Measurements from ENCODE around the gene S100P. TPM values are rescaled to one million over a fixed set of nuclear protein-coding genes. Genes with fewer than 3 reads are reported as not detected.
A peak's percentile ranks its signal among the peaks of the same experiment; 100 is the strongest.

The S100P gene
- total RNA-seq, 1 donor from 2014 or later: 3.6 TPM

DNA sequence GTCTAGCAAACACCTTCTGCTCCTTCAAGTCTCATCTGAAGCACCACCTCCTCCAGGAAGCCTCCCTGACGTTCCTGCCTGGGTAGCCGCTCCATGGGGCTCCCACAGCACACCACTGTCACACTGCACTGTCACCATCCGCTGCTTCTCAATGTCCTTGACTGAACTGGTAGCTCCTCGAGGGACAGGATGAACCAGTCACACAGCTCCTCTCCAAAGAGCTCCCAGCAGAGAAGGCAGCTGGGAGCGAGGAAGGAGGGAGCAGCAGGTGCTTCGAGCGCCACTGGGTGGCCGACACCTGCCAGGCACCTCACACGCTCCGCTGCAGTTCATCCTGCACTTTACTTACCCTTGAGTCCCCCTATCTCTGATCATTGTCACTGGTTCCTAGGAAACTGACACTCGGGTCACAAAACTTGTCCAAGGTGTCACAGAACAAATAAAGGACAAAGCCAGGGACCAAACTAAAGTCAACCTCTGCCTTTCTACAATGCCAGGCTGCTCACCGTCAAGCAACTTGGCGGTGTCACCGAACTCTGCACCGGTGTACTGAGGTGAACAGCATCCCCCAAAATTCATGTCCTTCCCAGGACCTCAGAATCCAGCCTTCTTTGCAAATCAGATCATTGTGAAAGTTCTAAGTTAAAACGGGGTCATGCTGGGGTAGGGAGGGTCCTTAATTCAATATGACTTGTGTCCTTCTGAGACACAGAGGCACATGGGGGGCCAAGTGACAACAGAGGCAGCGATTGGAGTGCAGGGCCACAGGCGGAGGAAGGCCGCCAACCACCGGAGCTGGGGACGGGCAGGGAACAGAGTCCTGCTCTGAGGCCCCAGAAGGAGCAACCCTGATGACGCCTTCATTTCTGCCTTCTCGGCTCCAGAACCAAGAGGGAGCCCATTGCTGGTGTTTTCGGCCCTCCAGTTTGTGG lies 5.5 kb upstream of the S100P start:
- Histone ChIP-seq H3K27me3 (no peaks in the 10 kb centered on the region), H3K27ac (peak overlapping the region; percentile 80), H3K4me3 (no peak overlapping the region), H3K4me1 (peaks cover 18% of the 10 kb centered on the region), H3K36me3 (no peaks in the 10 kb centered on the region), H3K9me3 (no peaks in the 10 kb centered on the region)
- intact Hi-C loops (cut with DNase I): no loop called here
- no peak for DNase-seq
- ATAC-seq: no peak
- no peak for TF ChIP-seq CTCF (IDR thresholded peaks at IDR 0.05)

DNA sequence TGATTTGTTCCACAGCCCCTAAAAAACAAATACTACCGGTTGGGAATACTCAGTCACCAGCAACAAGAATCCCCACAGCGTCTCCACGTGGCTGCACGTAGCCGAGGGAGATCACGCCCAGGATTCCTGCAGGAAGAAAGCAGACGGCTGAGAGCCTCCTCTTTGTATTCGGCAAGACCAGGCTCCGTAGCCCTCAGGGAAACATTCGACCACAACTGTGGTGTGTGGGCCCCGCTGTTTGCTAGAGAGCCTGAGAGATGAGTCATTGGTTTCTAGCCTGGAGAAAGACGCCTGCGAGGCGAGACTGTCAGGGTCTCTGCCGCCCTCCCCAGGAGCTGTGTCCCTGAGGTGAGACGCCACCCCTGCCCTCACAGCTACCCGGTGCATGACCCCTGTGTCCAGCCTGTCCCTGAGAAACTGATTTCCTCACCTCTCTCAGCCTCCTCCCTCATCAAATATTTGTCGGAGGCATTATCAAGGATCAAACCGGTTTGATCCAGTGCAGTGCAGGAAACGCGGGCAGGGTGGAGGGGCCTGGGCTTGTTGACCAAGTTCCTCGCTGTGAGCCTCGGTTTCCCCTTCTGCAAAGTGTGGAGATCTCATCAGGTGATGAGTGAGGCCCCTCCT lies 4.7 kb upstream of the S100P start:
- ATAC-seq (peak; percentile 51), DNase-seq (no peak)
- intact Hi-C loops (cut with DNase I): no loop called here
- Histone ChIP-seq H3K4me3 (peak overlapping the region; percentile 23), H3K27me3 (no peaks in the 10 kb centered on the region), H3K36me3 (no peaks in the 10 kb centered on the region), H3K27ac (peak overlapping the region; percentile 80), H3K4me1 (peaks cover 23% of the 10 kb centered on the region), H3K9me3 (no peaks in the 10 kb centered on the region)
- no peak for TF ChIP-seq CTCF (IDR thresholded peaks at IDR 0.05)

- no peaks in the 10 kb centered on the region for H3K9me3 ChIP-seq
- no peak for DNase-seq
- TF ChIP-seq CTCF (IDR thresholded peaks at IDR 0.05): no peak
- no peaks in the 10 kb centered on the region for H3K27me3 ChIP-seq
- H3K36me3 ChIP-seq: no peaks in the 10 kb centered on the region
- intact Hi-C loops (cut with DNase I): no loop called here
- peak overlapping the region; percentile 80 for H3K27ac ChIP-seq
- H3K4me1 ChIP-seq: peaks cover 26% of the 10 kb centered on the region
- peak; percentile 70 for ATAC-seq
- H3K4me3 ChIP-seq: peak overlapping the region; percentile 23
Measured at GRCh38 chr4:6689506-6689960, 4.1 kb upstream of the S100P start.

GRCh38 chr4:6692379-6692778 lies 1.3 kb upstream of the S100P start:
- Histone ChIP-seq H3K4me3 (no peak overlapping the region), H3K36me3 (no peaks in the 10 kb centered on the region), H3K27me3 (no peaks in the 10 kb centered on the region), H3K9me3 (no peaks in the 10 kb centered on the region), H3K27ac (no peak overlapping the region), H3K4me1 (peaks cover 41% of the 10 kb centered on the region)
- DNase-seq (no peak), ATAC-seq (no peak)
- TF ChIP-seq CTCF (IDR thresholded peaks at IDR 0.05): no peak
- intact Hi-C loops (cut with DNase I): no loop called here

DNA sequence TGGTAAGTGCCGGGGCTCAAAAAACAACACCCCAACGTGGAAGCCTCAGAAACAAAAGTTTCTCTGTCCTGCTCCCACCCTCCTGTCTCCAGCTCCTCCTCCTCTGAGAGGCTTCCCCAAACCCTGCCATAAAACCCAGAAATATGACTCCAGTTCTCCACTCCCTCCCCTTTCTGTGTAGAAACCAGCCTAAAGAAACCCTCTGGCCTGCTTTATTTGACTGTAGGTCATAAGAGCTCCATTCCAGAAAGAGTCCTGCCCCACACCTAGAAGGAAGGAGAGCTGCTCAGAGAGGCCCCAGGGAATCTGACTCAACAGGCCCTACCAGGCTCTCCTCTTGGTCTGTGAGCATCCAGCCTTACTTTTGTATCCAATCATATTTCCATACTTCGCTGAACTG lies 872 bp upstream of the S100P start:
- Histone ChIP-seq H3K27ac (no peak overlapping the region), H3K27me3 (no peaks in the 10 kb centered on the region), H3K4me3 (no peak overlapping the region), H3K36me3 (no peaks in the 10 kb centered on the region), H3K4me1 (peaks cover 41% of the 10 kb centered on the region), H3K9me3 (no peaks in the 10 kb centered on the region)
- no peak for ATAC-seq
- DNase-seq: no peak
- no peak for TF ChIP-seq CTCF (IDR thresholded peaks at IDR 0.05)
- intact Hi-C loops (cut with DNase I): no loop called here
